HepG2 (cell line): Measurements from ENCODE around the gene FAR1. TPM values are rescaled to one million over a fixed set of nuclear protein-coding genes. Genes with fewer than 3 reads are reported as not detected.

Experiments
- ATAC-seq: fragments of 200-7000 bp; cut with Tn5 transposase; 3 replicates; pipeline ENCODE4 v1.9.1; 2020; ENCODE audit warnings: mild to moderate bottlenecking, moderate library complexity
- BruUV-seq: library from RNA; stranded (reverse); fragments of 400-500 nt; replicated peaks from 2 replicates; lab custom pipeline; 2021; lab: Mats Ljungman, UMichigan
- CTCF ChIA-PET: fragments of 300-600 bp; formaldehyde crosslinking; extraction: SDS; loops from one replicate; lab custom pipeline; 2021; ENCODE audit warnings: low total read pairs, inconsistent platforms, low intra/inter-chr PET ratio; lab: Yijun Ruan, JAX
- POLR2A ChIA-PET: fragments of 350-600 bp; sonication (Branson Sonifier 250); formaldehyde crosslinking; loops from one replicate; lab custom pipeline; 2020; ENCODE audit warnings: antibody characterized with exemption, inconsistent platforms; lab: Yijun Ruan, JAX
- DNase-seq: peaks from one replicate; pipeline ENCODE4 v3.0.0-alpha.2; 2015; ENCODE audit warnings: low spot score
- FAIRE-seq: peaks from 3 replicates; lab custom pipeline; 2011; peaks lifted over from hg19 to GRCh38; lab: Jason Lieb, UNC
- H2AFZ ChIP-seq: one replicate; pipeline ENCODE4 v1.6.1; 2011; ENCODE audit warnings: low read length, inconsistent platforms
- H3K27ac ChIP-seq: fragments of 300-600 bp; 3 replicates; pipeline ENCODE4 v1.8.0; 2011; ENCODE audit warnings: mixed run types, mild to moderate bottlenecking, mixed read lengths, low read length, inconsistent platforms; ENCODE audit not compliant: insufficient read depth; ENCODE audit errors: extremely low read length
- H3K27me3 ChIP-seq, 2 experiments: fragments of 200-600 bp in 1 of 2; 2 replicates in 1 of 2; 3 replicates in 1 of 2; pipeline versions ENCODE4 v1.6.0 to v1.8.0; 2011; ENCODE audit warnings: low read length in 2 of 2, mild to moderate bottlenecking in 2 of 2, moderate library complexity in 2 of 2, inconsistent platforms in 1 of 2; ENCODE audit not compliant: insufficient read depth in 2 of 2, control insufficient read depth in 1 of 2
- H3K36me3 ChIP-seq, 2 experiments: fragments of 200-600 bp in 1 of 2; replicated peaks in 1 of 2; 2 replicates in 1 of 2; 3 replicates in 1 of 2; pipeline versions ENCODE4 v1.5.1 to v1.8.0; 2011; ENCODE audit warnings: low read length in 2 of 2, inconsistent platforms in 1 of 2; ENCODE audit not compliant: insufficient read depth in 2 of 2, control insufficient read depth in 1 of 2
- H3K4me1 ChIP-seq: 2 replicates; pipeline ENCODE4 v1.5.1; 2012; ENCODE audit warnings: low read length, inconsistent platforms; ENCODE audit not compliant: insufficient read depth
- H3K4me2 ChIP-seq: 2 replicates; pipeline ENCODE4 v1.6.0; 2011; ENCODE audit warnings: low read depth, low read length, inconsistent platforms
- H3K4me3 ChIP-seq, 3 experiments: fragments of 200-600 bp in 1 of 3; sonication (generic), shearing (Covaris generic) in 1 of 3; replicated peaks in 1 of 3; 2 replicates each; pipeline ENCODE4 v1.5.1; 2011 to 2016; ENCODE audit warnings: low read length in 3 of 3, inconsistent platforms in 2 of 3, low read depth in 2 of 3, mild to moderate bottlenecking in 2 of 3, control low read depth in 1 of 3, mixed read lengths in 1 of 3; ENCODE audit not compliant: insufficient read depth in 1 of 3
- H3K79me2 ChIP-seq: one replicate; pipeline ENCODE4 v1.6.1; 2011; ENCODE audit warnings: low read length, inconsistent platforms; ENCODE audit not compliant: insufficient read depth
- H3K9ac ChIP-seq: 2 replicates; pipeline ENCODE4 v1.6.0; 2011; ENCODE audit warnings: mild to moderate bottlenecking, low read depth, low read length, inconsistent platforms; ENCODE audit not compliant: insufficient read depth
- H3K9me3 ChIP-seq: 2 replicates; pipeline ENCODE4 v1.5.1; 2012; ENCODE audit warnings: mild to moderate bottlenecking, low read length
- H4K20me1 ChIP-seq: 2 replicates; pipeline ENCODE4 v1.6.0; 2011; ENCODE audit warnings: inconsistent platforms, mild to moderate bottlenecking, low read length, moderate library complexity; ENCODE audit not compliant: insufficient read depth
- AHR ChIP-seq: IDR thresholded peaks from 2 replicates; pipeline ENCODE4 v1.6.1; 2018; ENCODE audit warnings: missing genetic modification reagents, missing compliant biosample characterization
- BRCA1 ChIP-seq: sonication (generic); formaldehyde crosslinking; IDR thresholded peaks from 2 replicates; pipeline ENCODE4 v1.4.0; 2020; ENCODE audit warnings: missing genetic modification reagents
- HMG20B ChIP-seq: conservative IDR thresholded peaks from 2 replicates; pipeline ENCODE4 v1.6.1; 2016; ENCODE audit warnings: missing genetic modification reagents, missing compliant biosample characterization
- JUN ChIP-seq: sonication (generic); formaldehyde crosslinking; IDR thresholded peaks from 2 replicates; pipeline ENCODE4 v1.4.0; 2020; ENCODE audit warnings: mild to moderate bottlenecking, missing genetic modification reagents
- POGZ ChIP-seq: sonication (generic); formaldehyde crosslinking; IDR thresholded peaks from 2 replicates; pipeline ENCODE4 v1.4.0; 2020; ENCODE audit warnings: mild to moderate bottlenecking, missing genetic modification reagents
- ZNF180 ChIP-seq: sonication (generic); formaldehyde crosslinking; IDR thresholded peaks from 2 replicates; pipeline ENCODE4 v1.4.0; 2020; ENCODE audit warnings: low read depth, missing genetic modification reagents, borderline replicate concordance
- ZNF558 ChIP-seq: sonication (generic); formaldehyde crosslinking; IDR thresholded peaks from 2 replicates; pipeline ENCODE4 v1.9.0; 2022; ENCODE audit warnings: mild to moderate bottlenecking, missing genetic modification reagents, borderline replicate concordance
- ZNF660 ChIP-seq: sonication (generic); formaldehyde crosslinking; IDR thresholded peaks from 2 replicates; pipeline ENCODE4 v1.5.1; 2020; ENCODE audit warnings: mild to moderate bottlenecking, low read depth, missing genetic modification reagents, borderline replicate concordance
- ZNF850 ChIP-seq: sonication (generic); formaldehyde crosslinking; conservative IDR thresholded peaks from 2 replicates; pipeline ENCODE4 v1.9.0; 2021; ENCODE audit warnings: mild to moderate bottlenecking, missing genetic modification reagents
- WGBS: methylation state at CpG from one replicate; pipeline ENCODE4 v1.1.6; 2017; ENCODE audit warnings: low lambda C conversion rate; 5-methylcytosine and 5-hydroxymethylcytosine counted together
- in situ Hi-C: cut with HindIII; loops from 2 replicates; pipeline ENCODE4 v1.10.0; 2017; ENCODE audit warnings: low pct_unique_long_range_greater_than_20kb; ENCODE audit not compliant: extremely low pct_ligation_motif_present
- intact Hi-C: fragments of 100-400 bp; cut with micrococcal nuclease; formaldehyde crosslinking; loops from one replicate; pipeline ENCODE4 v1.10.0; 2022; ENCODE audit not compliant: unreplicated experiment
- polyA plus RNA-seq, 8 experiments: library from polyadenylated mRNA; depleted of rRNA in 3 of 8; stranded (reverse) in 7 of 8; unstranded in 1 of 8; fragments of >200 nt; fragmentation: Illumina TruSeq in 4 of 8; extraction: Trizol in 4 of 8; gene quantifications; 2 replicates each; pipeline versions ENCODE4 v1.2.1 to v1.2.3, GENCODE V29; 2011 to 2016; ENCODE audit warnings: low read depth in 4 of 8, missing spikeins in 1 of 8, mixed read lengths in 1 of 8; ENCODE audit not compliant: insufficient read depth in 1 of 8
- total RNA-seq, 5 experiments: library from RNA; depleted of rRNA; stranded (reverse); fragments of >200 nt; fragmentation: Illumina TruSeq; extraction: Trizol; gene quantifications; 2 replicates each; pipeline ENCODE4 v1.2.3, GENCODE V29; 2016; ENCODE audit warnings: low read depth in 1 of 5
- TF ChIP-seq, protein P1 (sequence below): sonication (generic); formaldehyde crosslinking; conservative IDR thresholded peaks from 2 replicates; pipeline ENCODE4 v1.5.0; 2020; ENCODE audit warnings: missing genetic modification reagents

Gene FAR1
- total and polyA plus RNA-seq, 2 of the 13 experiments (the other 11 are each of a cell fraction or from before 2014, with no cell fraction given) = 0.40 to 0.95 TPM

GRCh38 chr11:13695886-13696285 lies 27.4 kb downstream of the FAR1 start (continued):
- TF ChIP-seq ZNF850 (CRISPR knock-in tag) = no peak

GRCh38 chr11:13697710-13698109 lies 29.2 kb downstream of the FAR1 start:
- H3K9me3 ChIP-seq = no peaks in the 10 kb centered on the region
- no peak overlapping the region for H3K9ac ChIP-seq
- H3K27ac ChIP-seq = no peak overlapping the region
- DNase-seq (no peak), FAIRE-seq (no peak), ATAC-seq (no peak)
- H3K27me3 ChIP-seq = no peaks in the 10 kb centered on the region
- POLR2A ChIA-PET = no interaction called here
- no peaks in the 10 kb centered on the region for H3K79me2 ChIP-seq
- no peaks in the 10 kb centered on the region for H3K36me3 ChIP-seq
- intact Hi-C loops = no loop called here
- H3K4me1 ChIP-seq = no peaks in the 10 kb centered on the region
- no peak overlapping the region for H3K4me3 ChIP-seq
- H4K20me1 ChIP-seq = no peaks in the 10 kb centered on the region
- H3K4me2 ChIP-seq = no peak overlapping the region
- CTCF ChIA-PET = no interaction called here
- TF ChIP-seq, protein P1, sequence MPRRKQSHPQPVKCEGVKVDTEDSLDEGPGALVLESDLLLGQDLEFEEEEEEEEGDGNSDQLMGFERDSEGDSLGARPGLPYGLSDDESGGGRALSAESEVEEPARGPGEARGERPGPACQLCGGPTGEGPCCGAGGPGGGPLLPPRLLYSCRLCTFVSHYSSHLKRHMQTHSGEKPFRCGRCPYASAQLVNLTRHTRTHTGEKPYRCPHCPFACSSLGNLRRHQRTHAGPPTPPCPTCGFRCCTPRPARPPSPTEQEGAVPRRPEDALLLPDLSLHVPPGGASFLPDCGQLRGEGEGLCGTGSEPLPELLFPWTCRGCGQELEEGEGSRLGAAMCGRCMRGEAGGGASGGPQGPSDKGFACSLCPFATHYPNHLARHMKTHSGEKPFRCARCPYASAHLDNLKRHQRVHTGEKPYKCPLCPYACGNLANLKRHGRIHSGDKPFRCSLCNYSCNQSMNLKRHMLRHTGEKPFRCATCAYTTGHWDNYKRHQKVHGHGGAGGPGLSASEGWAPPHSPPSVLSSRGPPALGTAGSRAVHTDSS (CRISPR knock-in tag) = no peak
- TF ChIP-seq HMG20B (CRISPR knock-in tag) (no peak), BRCA1 (CRISPR knock-in tag) (no peak), POGZ (CRISPR knock-in tag) (no peak), ZNF660 (CRISPR knock-in tag) (no peak), ZNF558 (no peak), ZNF180 (CRISPR knock-in tag) (no peak), JUN (CRISPR knock-in tag) (no peak), AHR (CRISPR knock-in tag) (no peak)
- TF ChIP-seq, all 625 proteins: peak for 0
- BruUV-seq = no TSS peak
- no peak overlapping the region for H2AFZ ChIP-seq
- in situ Hi-C loops = no loop called here
- 0% methylated on average over 1 of the region's 1 CpG for WGBS
